Psoas muscle (tissue), 8 donors: ENCODE measurements around the gene ZSWIM6. TPM values are rescaled to one million over a fixed set of nuclear protein-coding genes. Genes with fewer than 3 reads are reported as not detected.

Experiments
- ATAC-seq, 4 donors: fragments of 200-7000 bp; cut with Tn5 transposase; one replicate each; pipeline ENCODE4 v1.9.1; 2020; ENCODE audit warnings: moderate library complexity in 3 of 4, mild to moderate bottlenecking in 2 of 4
- DNase-seq, 2 donors: peaks; one replicate each; pipeline ENCODE4 v3.0.0-alpha.2; 2020
- H3K27ac ChIP-seq: fragments of 200-600 bp; one replicate; pipeline ENCODE4 v1.8.0; 2022
- H3K27me3 ChIP-seq, 3 donors: fragments of 200-600 bp in 1 of 3; one replicate each; pipeline versions ENCODE4 v1.6.1 to v1.8.0; 2013 to 2022; ENCODE audit warnings: low read length in 2 of 3, mild to moderate bottlenecking in 2 of 3, moderate library complexity in 1 of 3; ENCODE audit not compliant: insufficient read depth in 3 of 3
- H3K36me3 ChIP-seq, 2 donors: fragments of 200-600 bp in 1 of 2; one replicate each; pipeline versions ENCODE4 v1.6.1 to v1.8.0; 2013 to 2022; ENCODE audit warnings: low read depth in 1 of 2, mild to moderate bottlenecking in 1 of 2, moderate library complexity in 1 of 2; ENCODE audit not compliant: insufficient read depth in 1 of 2
- H3K4me1 ChIP-seq: fragments of 200-600 bp; one replicate; pipeline ENCODE4 v1.8.0; 2022
- H3K4me3 ChIP-seq: fragments of 200-600 bp; one replicate; pipeline ENCODE4 v1.8.0; 2022; ENCODE audit warnings: mild to moderate bottlenecking
- H3K9me3 ChIP-seq: fragments of 200-600 bp; one replicate; pipeline ENCODE4 v1.8.0; 2022
- WGBS, 3 donors: extraction: QIAGEN DNeasy Blood & Tissue Kit; methylation state at CpG; one replicate each; pipeline versions ENCODE4 v1.1.6 to v1.1.7; 2013; 5-methylcytosine and 5-hydroxymethylcytosine counted together
- intact Hi-C, 2 donors: fragments of 100-400 bp; cut with DNase I; formaldehyde crosslinking; loops; one replicate each; pipeline versions ENCODE4 v1.11.0 to v1.14.2; 2022
- polyA plus RNA-seq, 3 donors: library from polyadenylated mRNA; stranded (reverse); fragments of 200-250 nt; gene quantifications; one replicate each; pipeline ENCODE4 v1.2.3, GENCODE V29; 2013
- total RNA-seq, 4 donors: library from RNA; stranded (reverse); fragmentation: NEBNext Ultra II Directional in 2 of 4; extraction: Animal tissue kit (Norgen Biotek cat#: 25700) in 2 of 4; gene quantifications; one replicate each; pipeline versions ENCODE4 v1.2.1 to v1.2.4, GENCODE V29; 2021 to 2023
- TF ChIP-seq, protein P1 (sequence below): fragments of 200-600 bp; IDR thresholded peaks from one replicate; pipeline ENCODE4 v1.8.0; 2022; ENCODE audit warnings: antibody characterized with exemption
- donor health status: healthy with polysubstance abuse.
- donor health status: DM: no; HTN: no; CAD: no; lungs with moderate emphysema.
- donor health status: Bipolar disorder and iron deficiency.
- donor health status: healthy.
- donor health status: DM: yes; HTN: yes; CAD: no.
- donor health status: DM: no; HTN: no; CAD: no.
- donor health status: DM: no; HTN: no; CAD: no.
- donor health status: DM: yes; HTN: yes; CAD: no.

Gene ZSWIM6
- total and polyA plus RNA-seq, 7 donors, result 1.4 to 6.3 (median 4.0) TPM

- WGBS, 3 donors, result 94 to 100% (median 97%) methylated on average over 1 of the region's 1 CpG
- no peaks in the 10 kb centered on the region for H3K9me3 ChIP-seq
- H3K4me1 ChIP-seq, result no peaks in the 10 kb centered on the region
- no peak overlapping the region for H3K4me3 ChIP-seq
- no peaks in the 10 kb centered on the region for H3K36me3 ChIP-seq
- ATAC-seq, result no peak
- TF ChIP-seq, protein P1, sequence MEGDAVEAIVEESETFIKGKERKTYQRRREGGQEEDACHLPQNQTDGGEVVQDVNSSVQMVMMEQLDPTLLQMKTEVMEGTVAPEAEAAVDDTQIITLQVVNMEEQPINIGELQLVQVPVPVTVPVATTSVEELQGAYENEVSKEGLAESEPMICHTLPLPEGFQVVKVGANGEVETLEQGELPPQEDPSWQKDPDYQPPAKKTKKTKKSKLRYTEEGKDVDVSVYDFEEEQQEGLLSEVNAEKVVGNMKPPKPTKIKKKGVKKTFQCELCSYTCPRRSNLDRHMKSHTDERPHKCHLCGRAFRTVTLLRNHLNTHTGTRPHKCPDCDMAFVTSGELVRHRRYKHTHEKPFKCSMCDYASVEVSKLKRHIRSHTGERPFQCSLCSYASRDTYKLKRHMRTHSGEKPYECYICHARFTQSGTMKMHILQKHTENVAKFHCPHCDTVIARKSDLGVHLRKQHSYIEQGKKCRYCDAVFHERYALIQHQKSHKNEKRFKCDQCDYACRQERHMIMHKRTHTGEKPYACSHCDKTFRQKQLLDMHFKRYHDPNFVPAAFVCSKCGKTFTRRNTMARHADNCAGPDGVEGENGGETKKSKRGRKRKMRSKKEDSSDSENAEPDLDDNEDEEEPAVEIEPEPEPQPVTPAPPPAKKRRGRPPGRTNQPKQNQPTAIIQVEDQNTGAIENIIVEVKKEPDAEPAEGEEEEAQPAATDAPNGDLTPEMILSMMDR, result no peak
- no peak overlapping the region for H3K27ac ChIP-seq
- H3K27me3 ChIP-seq, result no peaks in the 10 kb centered on the region
- no peak for DNase-seq
- intact Hi-C loops, result no loop called here
Observed at GRCh38 chr5:61559722-61560121, 227.7 kb downstream of the ZSWIM6 start.

DNA sequence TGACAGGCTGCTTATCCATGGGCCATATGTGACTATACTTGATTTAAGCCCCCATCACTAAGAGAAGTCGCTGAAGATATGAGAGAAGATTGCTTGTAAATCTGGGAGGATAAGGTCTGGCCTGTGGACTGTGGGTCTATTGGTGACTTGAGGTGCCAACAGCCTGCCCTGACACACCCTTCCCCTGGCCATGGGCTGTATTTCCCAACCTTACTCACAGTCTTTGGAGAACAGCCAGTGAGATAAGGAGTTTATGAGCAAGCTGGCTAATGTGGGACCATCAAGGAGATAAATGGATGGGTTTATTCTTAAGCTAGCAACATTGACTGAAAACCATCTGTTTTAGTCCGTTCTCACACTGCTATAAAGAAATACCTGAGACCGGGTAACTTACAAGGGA, 231.3 kb downstream of the ZSWIM6 start:
- no peaks in the 10 kb centered on the region for H3K36me3 ChIP-seq
- TF ChIP-seq, protein P1, result no peak
- no peak overlapping the region for H3K27ac ChIP-seq
- no peak for ATAC-seq
- no peaks in the 10 kb centered on the region for H3K4me1 ChIP-seq
- H3K9me3 ChIP-seq, result no peaks in the 10 kb centered on the region
- H3K27me3 ChIP-seq, result no peaks in the 10 kb centered on the region
- no peak overlapping the region for H3K4me3 ChIP-seq
- no peak for DNase-seq
- WGBS, 3 donors, result 86 to 93% (median 90%) methylated on average over 3 of the region's 3 CpGs
- intact Hi-C loops, result no loop called here

GRCh38 chr5:61567337-61567736, 235.3 kb downstream of the ZSWIM6 start:
- WGBS, 3 donors, result 46 to 59% (median 52%) methylated on average over 5 of the region's 5 CpGs

DNA sequence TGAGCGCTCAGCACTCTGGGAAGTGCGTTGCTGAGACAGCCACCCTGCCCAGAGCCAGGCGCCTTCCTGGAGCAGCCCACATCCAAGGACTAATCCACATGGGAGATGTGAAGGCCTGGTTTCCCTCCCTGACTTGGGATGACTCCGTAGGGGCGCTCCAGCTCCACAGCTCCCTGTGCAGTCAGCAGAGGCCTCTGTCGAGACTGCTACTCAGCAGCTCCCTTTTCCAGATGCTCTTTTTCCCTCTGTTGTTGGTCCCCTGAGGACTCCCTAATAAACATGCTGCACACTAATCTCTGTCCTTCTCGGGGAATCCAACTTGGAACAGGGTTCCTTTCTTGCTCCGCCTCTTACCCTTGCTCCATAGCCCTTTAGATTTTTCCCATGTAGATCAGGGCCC, 237.3 kb downstream of the ZSWIM6 start:
- 64 to 80% (median 69%) methylated on average over 8 of the region's 8 CpGs for WGBS, 3 donors
- Histone ChIP-seq H3K27me3 (no peaks in the 10 kb centered on the region), H3K4me3 (no peak overlapping the region), H3K9me3 (no peaks in the 10 kb centered on the region), H3K4me1 (no peaks in the 10 kb centered on the region), H3K27ac (no peak overlapping the region), H3K36me3 (no peaks in the 10 kb centered on the region)
- no peak for ATAC-seq
- intact Hi-C loops, result no loop called here
- TF ChIP-seq, protein P1, result no peak
- peak in 1 of 2 donors; percentile 56 for DNase-seq

More at GRCh38 chr5:61567337-61567736, 235.3 kb downstream of the ZSWIM6 start:
- no peak overlapping the region for H3K27ac ChIP-seq
- DNase-seq, result no peak
- no peaks in the 10 kb centered on the region for H3K36me3 ChIP-seq
- TF ChIP-seq, protein P1, result no peak
- H3K9me3 ChIP-seq, result no peaks in the 10 kb centered on the region
- no peaks in the 10 kb centered on the region for H3K4me1 ChIP-seq
- intact Hi-C loops, result no loop called here
- no peaks in the 10 kb centered on the region for H3K27me3 ChIP-seq
- H3K4me3 ChIP-seq, result no peak overlapping the region
- no peak for ATAC-seq

DNA sequence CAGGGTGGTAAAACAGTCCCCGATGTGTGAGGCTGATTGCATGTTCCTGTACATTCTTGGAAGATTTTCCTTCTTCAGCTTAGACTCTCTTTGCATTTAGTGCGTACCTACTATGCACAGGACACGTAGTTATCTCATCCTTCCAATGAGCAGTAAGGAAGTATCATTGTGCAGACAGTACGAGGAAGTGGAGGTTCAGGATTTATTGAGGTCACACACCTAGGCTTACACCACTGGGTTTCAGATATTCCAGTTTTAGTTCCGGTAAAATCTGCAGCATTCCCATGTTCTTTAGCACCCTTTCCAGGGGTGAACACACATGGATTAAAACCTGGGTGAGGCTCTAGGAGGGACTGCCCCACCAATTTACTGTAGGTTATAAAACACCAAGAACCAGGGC, 238.7 kb downstream of the ZSWIM6 start:
- H3K4me1 ChIP-seq, result no peaks in the 10 kb centered on the region
- H3K4me3 ChIP-seq, result no peak overlapping the region
- no peaks in the 10 kb centered on the region for H3K36me3 ChIP-seq
- TF ChIP-seq, protein P1, result no peak
- no peaks in the 10 kb centered on the region for H3K27me3 ChIP-seq
- no peak overlapping the region for H3K27ac ChIP-seq
- ATAC-seq (no peak), DNase-seq (no peak)
- WGBS, 3 donors, result 86 to 94% (median 91%) methylated on average over 5 of the region's 5 CpGs
- H3K9me3 ChIP-seq, result no peaks in the 10 kb centered on the region
- intact Hi-C loops, result no loop called here
